ENCODE data around the gene SLC45A1.

The SLC45A1 gene

DNA sequence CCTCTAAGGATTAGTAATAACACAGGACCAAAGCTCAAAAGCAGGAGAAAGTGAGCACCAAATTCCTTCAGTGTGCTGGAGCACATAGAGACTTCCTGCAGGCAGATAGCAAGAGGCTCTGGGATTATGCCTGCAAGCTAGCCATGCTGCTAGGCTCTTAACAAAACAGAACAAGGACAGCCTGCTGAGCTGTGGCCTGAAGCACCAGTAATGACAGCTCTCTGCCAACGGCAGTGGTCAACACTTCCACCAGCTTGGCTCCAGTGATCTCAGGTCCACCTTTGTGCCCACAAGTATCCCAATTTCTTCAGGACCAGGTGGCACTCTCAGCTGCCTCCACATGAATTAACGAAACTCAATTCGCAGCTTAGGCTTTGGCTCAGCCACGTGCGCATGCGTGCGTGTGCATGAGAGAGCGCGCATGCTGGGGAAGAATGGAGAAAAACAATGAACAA, 64.2 kb downstream of the SLC45A1 start:
- no peak overlapping the region for H3K9ac ChIP-seq (ENCODE audit: low read length)
- peaks cover 13% of the 10 kb centered on the region for H4K20me1 ChIP-seq (ENCODE audit: insufficient read depth, low read length)
- no peak overlapping the region for H3K4me2 ChIP-seq (ENCODE audit: low read length)
- no peak overlapping the region for H3K27ac ChIP-seq (ENCODE audit: low read length)
- peaks cover 2% of the 10 kb centered on the region; the same call in 1 of the 2 replicates for H3K79me2 ChIP-seq (ENCODE audit: low read length)
- H3K36me3 ChIP-seq (replicated peaks; ENCODE audit: low read depth, low read length) = no peaks in the 10 kb centered on the region
- H3K4me3 ChIP-seq (ENCODE audit: low read length) = no peak overlapping the region
- TF ChIP-seq EZH2phosphoT487 (IDR thresholded peaks at IDR 0.05; ENCODE audit: low read depth) = no peak
- TF ChIP-seq, protein P1, sequence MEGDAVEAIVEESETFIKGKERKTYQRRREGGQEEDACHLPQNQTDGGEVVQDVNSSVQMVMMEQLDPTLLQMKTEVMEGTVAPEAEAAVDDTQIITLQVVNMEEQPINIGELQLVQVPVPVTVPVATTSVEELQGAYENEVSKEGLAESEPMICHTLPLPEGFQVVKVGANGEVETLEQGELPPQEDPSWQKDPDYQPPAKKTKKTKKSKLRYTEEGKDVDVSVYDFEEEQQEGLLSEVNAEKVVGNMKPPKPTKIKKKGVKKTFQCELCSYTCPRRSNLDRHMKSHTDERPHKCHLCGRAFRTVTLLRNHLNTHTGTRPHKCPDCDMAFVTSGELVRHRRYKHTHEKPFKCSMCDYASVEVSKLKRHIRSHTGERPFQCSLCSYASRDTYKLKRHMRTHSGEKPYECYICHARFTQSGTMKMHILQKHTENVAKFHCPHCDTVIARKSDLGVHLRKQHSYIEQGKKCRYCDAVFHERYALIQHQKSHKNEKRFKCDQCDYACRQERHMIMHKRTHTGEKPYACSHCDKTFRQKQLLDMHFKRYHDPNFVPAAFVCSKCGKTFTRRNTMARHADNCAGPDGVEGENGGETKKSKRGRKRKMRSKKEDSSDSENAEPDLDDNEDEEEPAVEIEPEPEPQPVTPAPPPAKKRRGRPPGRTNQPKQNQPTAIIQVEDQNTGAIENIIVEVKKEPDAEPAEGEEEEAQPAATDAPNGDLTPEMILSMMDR (IDR thresholded peaks at IDR 0.05; ENCODE audit: low read depth, low read length) = no peak
- no peaks in the 10 kb centered on the region for H3K27me3 ChIP-seq (ENCODE audit: low read depth, low read length)
- H3K4me1 ChIP-seq (ENCODE audit: low read length) = no peaks in the 10 kb centered on the region
- no peak overlapping the region for H2AFZ ChIP-seq (ENCODE audit: low read depth, low read length)
- no peaks in the 10 kb centered on the region for H3K9me3 ChIP-seq (ENCODE audit: insufficient read depth, low read length)

DNA sequence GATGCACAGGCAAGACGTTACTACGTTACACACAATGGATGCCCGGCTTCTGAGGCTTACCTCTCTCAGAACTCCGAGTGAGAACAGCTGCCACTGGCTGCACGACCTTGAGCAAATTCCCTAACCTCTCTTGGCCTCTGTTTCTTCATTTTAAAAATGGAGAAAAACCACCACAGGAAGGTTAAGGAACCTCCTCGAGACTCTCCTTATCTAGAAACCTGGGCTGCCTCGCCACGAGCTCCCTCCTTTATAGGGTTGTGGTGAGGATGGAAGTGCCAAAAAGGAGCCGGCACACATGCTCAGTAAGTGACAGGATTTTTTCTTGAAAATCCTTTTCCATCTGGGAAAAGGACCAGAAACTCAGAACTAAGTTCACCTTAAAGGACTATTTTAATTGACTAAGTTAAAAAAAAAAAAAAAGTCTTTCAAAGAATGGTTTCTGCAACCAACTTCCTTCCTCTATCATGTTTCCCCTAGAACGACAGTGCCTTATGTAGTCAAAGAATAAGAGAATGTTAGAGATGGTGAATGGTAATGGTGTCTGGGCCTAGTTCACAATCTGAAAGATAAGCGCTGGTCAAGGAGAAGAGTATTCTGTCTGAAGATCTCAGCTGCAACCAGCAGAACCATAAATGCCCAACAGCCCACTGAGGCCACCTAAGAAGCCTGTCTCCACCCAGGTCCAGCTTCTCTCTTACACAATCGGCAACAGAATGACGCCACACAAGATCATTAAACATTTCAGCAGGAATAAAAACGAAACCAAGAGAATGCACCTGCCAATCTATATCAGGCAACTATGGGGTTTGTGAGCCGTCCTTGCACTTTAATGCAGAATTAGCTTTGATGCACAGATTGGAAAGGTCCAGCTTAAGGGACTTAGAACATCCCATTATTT, 64.9 kb downstream of the SLC45A1 start:
- H3K79me2 ChIP-seq (ENCODE audit: low read length) = peaks cover 4% of the 10 kb centered on the region
- H3K4me3 ChIP-seq (ENCODE audit: low read length) = no peak overlapping the region
- no peak overlapping the region for H3K27ac ChIP-seq (ENCODE audit: low read length)
- H4K20me1 ChIP-seq (ENCODE audit: insufficient read depth, low read length) = peaks cover 13% of the 10 kb centered on the region
- no peaks in the 10 kb centered on the region for H3K36me3 ChIP-seq (replicated peaks; ENCODE audit: low read depth, low read length)
- no peak overlapping the region for H3K4me2 ChIP-seq (ENCODE audit: low read length)
- no peak overlapping the region for H3K9ac ChIP-seq (ENCODE audit: low read length)
- no peaks in the 10 kb centered on the region for H3K4me1 ChIP-seq (ENCODE audit: low read length)
- no peak overlapping the region for H2AFZ ChIP-seq (ENCODE audit: low read depth, low read length)
- no peaks in the 10 kb centered on the region for H3K27me3 ChIP-seq (ENCODE audit: low read depth, low read length)
- no peak for TF ChIP-seq EZH2phosphoT487 (IDR thresholded peaks at IDR 0.05; ENCODE audit: low read depth)
- TF ChIP-seq, protein P1 (IDR thresholded peaks at IDR 0.05; ENCODE audit: low read depth, low read length) = no peak
- H3K9me3 ChIP-seq (ENCODE audit: insufficient read depth, low read length) = no peaks in the 10 kb centered on the region

DNA sequence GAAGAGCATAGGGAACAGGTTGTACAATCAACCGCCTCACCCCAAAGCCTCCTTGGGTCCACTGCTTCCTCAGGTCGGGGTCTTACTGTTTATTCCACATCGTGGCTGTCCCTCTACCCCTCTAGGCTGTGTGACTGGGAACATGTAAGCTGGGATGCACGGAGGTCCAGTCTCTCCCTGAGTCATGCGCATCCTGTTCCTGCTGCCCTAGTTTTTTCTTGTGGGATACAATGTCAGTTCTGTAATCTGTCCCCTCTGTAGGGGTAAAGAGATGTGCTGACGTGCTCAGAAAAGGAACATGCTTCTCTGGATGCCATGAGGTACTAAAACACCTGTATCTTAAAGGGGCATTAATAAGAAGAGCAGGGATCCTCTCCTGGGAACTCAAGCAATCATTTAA, 66.2 kb downstream of the SLC45A1 start:
- no peak overlapping the region for H3K4me3 ChIP-seq (ENCODE audit: low read length)
- H3K4me1 ChIP-seq (ENCODE audit: low read length) = no peaks in the 10 kb centered on the region
- peaks cover 4% of the 10 kb centered on the region for H3K36me3 ChIP-seq (replicated peaks; ENCODE audit: low read depth, low read length)
- no peaks in the 10 kb centered on the region for H3K9me3 ChIP-seq (ENCODE audit: insufficient read depth, low read length)
- no peak overlapping the region for H3K27ac ChIP-seq (ENCODE audit: low read length)
- H3K27me3 ChIP-seq (ENCODE audit: low read depth, low read length) = no peaks in the 10 kb centered on the region
- H4K20me1 ChIP-seq (ENCODE audit: insufficient read depth, low read length) = peaks cover 13% of the 10 kb centered on the region
- H2AFZ ChIP-seq (ENCODE audit: low read depth, low read length) = no peak overlapping the region
- no peak overlapping the region for H3K4me2 ChIP-seq (ENCODE audit: low read length)
- no peak for TF ChIP-seq EZH2phosphoT487 (IDR thresholded peaks at IDR 0.05; ENCODE audit: low read depth)
- TF ChIP-seq, protein P1 (IDR thresholded peaks at IDR 0.05; ENCODE audit: low read depth, low read length) = no peak
- peaks cover 4% of the 10 kb centered on the region for H3K79me2 ChIP-seq (ENCODE audit: low read length)
- H3K9ac ChIP-seq (ENCODE audit: low read length) = no peak overlapping the region

DNA sequence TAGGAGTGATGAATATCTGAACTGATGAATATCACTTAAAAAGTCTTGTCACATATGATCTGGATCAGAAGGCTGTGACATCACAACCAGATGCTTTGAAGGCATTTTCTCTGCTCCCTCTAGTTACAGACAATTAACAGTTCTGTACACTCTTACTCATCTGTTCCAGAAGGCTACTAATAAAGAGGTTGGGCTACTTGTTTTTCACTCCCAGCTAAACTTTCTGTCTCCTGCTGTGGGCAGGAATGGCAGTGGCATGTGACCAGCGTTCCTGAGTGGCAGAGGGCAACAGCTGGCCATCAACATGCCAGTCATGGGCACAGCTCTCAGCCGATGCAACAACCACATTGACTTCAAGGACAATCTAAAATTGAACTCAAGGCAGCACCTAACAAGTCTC, 66.7 kb downstream of the SLC45A1 start:
- Histone ChIP-seq H3K36me3 (replicated peaks; ENCODE audit: low read depth, low read length) (peaks cover 7% of the 10 kb centered on the region), H3K9ac (ENCODE audit: low read length) (no peak overlapping the region), H3K4me1 (ENCODE audit: low read length) (no peaks in the 10 kb centered on the region), H3K4me3 (ENCODE audit: low read length) (no peak overlapping the region), H2AFZ (ENCODE audit: low read depth, low read length) (no peak overlapping the region), H3K4me2 (ENCODE audit: low read length) (no peak overlapping the region), H3K79me2 (ENCODE audit: low read length) (peaks cover 4% of the 10 kb centered on the region), H4K20me1 (ENCODE audit: insufficient read depth, low read length) (peaks cover 13% of the 10 kb centered on the region), H3K9me3 (ENCODE audit: insufficient read depth, low read length) (no peaks in the 10 kb centered on the region), H3K27me3 (ENCODE audit: low read depth, low read length) (no peaks in the 10 kb centered on the region), H3K27ac (ENCODE audit: low read length) (no peak overlapping the region)
- TF ChIP-seq, protein P1 (IDR thresholded peaks at IDR 0.05; ENCODE audit: low read depth, low read length) = no peak
- TF ChIP-seq EZH2phosphoT487 (IDR thresholded peaks at IDR 0.05; ENCODE audit: low read depth) = no peak
